Measurements from ENCODE around the gene UGT1A6. TPM values are rescaled to one million over a fixed set of nuclear protein-coding genes. Genes with fewer than 3 reads are reported as not detected.

Gene UGT1A6
- total RNA-seq, 1 experiment from 2014 or later = 130 TPM

- in situ Hi-C loops (cut with HindIII; ENCODE audit: low pct_unique_long_range_greater_than_20kb, low sequenced_read_pairs) = no loop called here
- DNase-seq (ENCODE audit: low read depth) = no peak
These were observed 114.7 kb downstream of the UGT1A6 start for GRCh38 chr2:233807215-233807865.

GRCh38 chr2:233807966-233808935 is 115.6 kb downstream of the UGT1A6 start:
- in situ Hi-C loops (cut with HindIII; ENCODE audit: low pct_unique_long_range_greater_than_20kb, low sequenced_read_pairs) = no loop called here
- DNase-seq (ENCODE audit: low read depth) = no peak

- in situ Hi-C loops (cut with HindIII; ENCODE audit: low pct_unique_long_range_greater_than_20kb, low sequenced_read_pairs) = no loop called here
- DNase-seq (ENCODE audit: low read depth) = no peak
These were observed 117.7 kb downstream of the UGT1A6 start for GRCh38 chr2:233810385-233810784.

GRCh38 chr2:233811087-233811486 is 118.4 kb downstream of the UGT1A6 start:
- DNase-seq (ENCODE audit: low read depth) = no peak
- in situ Hi-C loops (cut with HindIII; ENCODE audit: low pct_unique_long_range_greater_than_20kb, low sequenced_read_pairs) = no loop called here

GRCh38 chr2:233811732-233812131 is 119.0 kb downstream of the UGT1A6 start:
- no peak for DNase-seq (ENCODE audit: low read depth)
- in situ Hi-C loops (cut with HindIII; ENCODE audit: low pct_unique_long_range_greater_than_20kb, low sequenced_read_pairs) = no loop called here

GRCh38 chr2:233813236-233814055 is 120.8 kb downstream of the UGT1A6 start:
- in situ Hi-C loops (cut with HindIII; ENCODE audit: low pct_unique_long_range_greater_than_20kb, low sequenced_read_pairs) = no loop called here
- DNase-seq (ENCODE audit: low read depth) = no peak

- in situ Hi-C loops (cut with HindIII; ENCODE audit: low pct_unique_long_range_greater_than_20kb, low sequenced_read_pairs) = no loop called here
- no peak for DNase-seq (ENCODE audit: low read depth)
These were observed 121.6 kb downstream of the UGT1A6 start for GRCh38 chr2:233814056-233814835.

- in situ Hi-C loops (cut with HindIII; ENCODE audit: low pct_unique_long_range_greater_than_20kb, low sequenced_read_pairs) = no loop called here
These were observed 123.2 kb downstream of the UGT1A6 start for GRCh38 chr2:233815861-233816260.

GRCh38 chr2:233816334-233816733 is 123.6 kb downstream of the UGT1A6 start:
- DNase-seq (ENCODE audit: low read depth) = no peak
- in situ Hi-C loops (cut with HindIII; ENCODE audit: low pct_unique_long_range_greater_than_20kb, low sequenced_read_pairs) = no loop called here

More at GRCh38 chr2:233815861-233816260, 123.2 kb downstream of the UGT1A6 start:
- no peak for DNase-seq (ENCODE audit: low read depth)

- no peak for DNase-seq (ENCODE audit: low read depth)
- in situ Hi-C loops (cut with HindIII; ENCODE audit: low pct_unique_long_range_greater_than_20kb, low sequenced_read_pairs) = no loop called here
These were observed 124.1 kb downstream of the UGT1A6 start for GRCh38 chr2:233816771-233817170.

- DNase-seq (ENCODE audit: low read depth) = no peak
- in situ Hi-C loops (cut with HindIII; ENCODE audit: low pct_unique_long_range_greater_than_20kb, low sequenced_read_pairs) = no loop called here
These were observed 124.7 kb downstream of the UGT1A6 start for GRCh38 chr2:233817361-233817911.

- no peak for DNase-seq (ENCODE audit: low read depth)
- in situ Hi-C loops (cut with HindIII; ENCODE audit: low pct_unique_long_range_greater_than_20kb, low sequenced_read_pairs) = no loop called here
These were observed 125.4 kb downstream of the UGT1A6 start for GRCh38 chr2:233817995-233818638.

GRCh38 chr2:233818639-233819621 is 126.2 kb downstream of the UGT1A6 start:
- no peak for DNase-seq (ENCODE audit: low read depth)
- in situ Hi-C loops (cut with HindIII; ENCODE audit: low pct_unique_long_range_greater_than_20kb, low sequenced_read_pairs) = no loop called here

- DNase-seq (ENCODE audit: low read depth) = no peak
- in situ Hi-C loops (cut with HindIII; ENCODE audit: low pct_unique_long_range_greater_than_20kb, low sequenced_read_pairs) = no loop called here
These were observed 127.4 kb downstream of the UGT1A6 start for GRCh38 chr2:233819884-233820773.

GRCh38 chr2:233820774-233821105 is 128.1 kb downstream of the UGT1A6 start:
- in situ Hi-C loops (cut with HindIII; ENCODE audit: low pct_unique_long_range_greater_than_20kb, low sequenced_read_pairs) = no loop called here
- DNase-seq (ENCODE audit: low read depth) = no peak
